Measurements from ENCODE around the gene CHPF2. TPM values are rescaled to one million over a fixed set of nuclear protein-coding genes. Genes with fewer than 3 reads are reported as not detected.

Gene CHPF2
- total and polyA plus RNA-seq, 2 experiments from 2014 or later, result 51.0 to 70.0 TPM

DNA sequence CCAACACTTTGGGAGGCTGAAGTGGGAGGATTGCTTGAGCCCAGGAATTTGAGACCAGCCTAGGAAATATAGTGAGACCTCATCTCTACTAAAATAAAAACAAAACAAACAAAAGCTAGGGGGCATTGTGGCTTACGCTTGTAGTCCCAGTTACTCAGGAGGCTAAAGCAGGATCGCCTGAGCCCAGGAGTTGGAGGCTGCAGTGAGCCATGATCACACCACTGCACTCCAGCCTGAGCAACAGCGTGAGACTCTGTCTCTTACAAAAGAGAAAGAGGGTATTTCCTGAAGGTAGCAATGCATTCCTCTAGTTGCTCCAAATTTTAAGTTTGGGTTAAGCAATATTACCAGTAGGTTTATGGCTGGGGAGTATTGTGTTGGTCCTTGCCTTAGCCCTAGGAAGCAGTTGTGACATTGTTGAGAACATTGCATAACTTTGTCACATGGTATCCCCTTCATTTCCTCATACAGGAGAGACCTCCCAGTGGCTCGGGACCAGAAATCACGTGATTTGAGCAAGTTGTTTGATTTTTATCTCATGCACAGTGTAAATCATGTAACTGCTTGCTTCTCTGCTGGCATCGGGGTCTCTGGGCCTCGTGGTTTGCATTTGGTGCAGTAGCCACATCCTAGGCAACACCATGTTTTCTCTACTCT lies 39.5 kb downstream of the CHPF2 start:
- no peak overlapping the region for H3K27ac ChIP-seq
- TF ChIP-seq, protein P1, sequence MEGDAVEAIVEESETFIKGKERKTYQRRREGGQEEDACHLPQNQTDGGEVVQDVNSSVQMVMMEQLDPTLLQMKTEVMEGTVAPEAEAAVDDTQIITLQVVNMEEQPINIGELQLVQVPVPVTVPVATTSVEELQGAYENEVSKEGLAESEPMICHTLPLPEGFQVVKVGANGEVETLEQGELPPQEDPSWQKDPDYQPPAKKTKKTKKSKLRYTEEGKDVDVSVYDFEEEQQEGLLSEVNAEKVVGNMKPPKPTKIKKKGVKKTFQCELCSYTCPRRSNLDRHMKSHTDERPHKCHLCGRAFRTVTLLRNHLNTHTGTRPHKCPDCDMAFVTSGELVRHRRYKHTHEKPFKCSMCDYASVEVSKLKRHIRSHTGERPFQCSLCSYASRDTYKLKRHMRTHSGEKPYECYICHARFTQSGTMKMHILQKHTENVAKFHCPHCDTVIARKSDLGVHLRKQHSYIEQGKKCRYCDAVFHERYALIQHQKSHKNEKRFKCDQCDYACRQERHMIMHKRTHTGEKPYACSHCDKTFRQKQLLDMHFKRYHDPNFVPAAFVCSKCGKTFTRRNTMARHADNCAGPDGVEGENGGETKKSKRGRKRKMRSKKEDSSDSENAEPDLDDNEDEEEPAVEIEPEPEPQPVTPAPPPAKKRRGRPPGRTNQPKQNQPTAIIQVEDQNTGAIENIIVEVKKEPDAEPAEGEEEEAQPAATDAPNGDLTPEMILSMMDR (IDR thresholded peaks at IDR 0.05; ENCODE audit: poor library complexity), result no peak
- no peak for TF ChIP-seq EZH2 (IDR thresholded peaks at IDR 0.05; ENCODE audit: borderline replicate concordance)
- TF ChIP-seq EZH2phosphoT487 (IDR thresholded peaks at IDR 0.05; ENCODE audit: low read depth, severe bottlenecking, unreplicated experiment), result no peak
- no peaks in the 10 kb centered on the region for H3K27me3 ChIP-seq
- H3K4me2 ChIP-seq, result no peak overlapping the region
- H3K36me3 ChIP-seq (replicated peaks; ENCODE audit: insufficient read depth, low read depth), result no peaks in the 10 kb centered on the region
- H3K9me2 ChIP-seq (replicated peaks; ENCODE audit: insufficient read depth), result no peaks in the 10 kb centered on the region
- H3K9me3 ChIP-seq (ENCODE audit: low read depth), result no peaks in the 10 kb centered on the region
- DNase-seq (ENCODE audit: low spot score), result peak; percentile 61
- 60% methylated on average over 7 of the region's 7 CpGs for WGBS (ENCODE audit: low lambda C conversion rate, missing lambda C conversion rate)
- no peaks in the 10 kb centered on the region for H4K20me1 ChIP-seq (ENCODE audit: insufficient read depth, poor library complexity, severe bottlenecking)
- no peak overlapping the region for H3K4me3 ChIP-seq
- H3K79me2 ChIP-seq, result no peaks in the 10 kb centered on the region
- no peak overlapping the region for H2AFZ ChIP-seq
- no peaks in the 10 kb centered on the region for H3K4me1 ChIP-seq (ENCODE audit: insufficient read depth)

GRCh38 chr7:151272405-151272804 lies 40.1 kb downstream of the CHPF2 start:
- Histone ChIP-seq H3K27ac (no peak overlapping the region), H3K4me3 (no peak overlapping the region), H3K79me2 (no peaks in the 10 kb centered on the region), H4K20me1 (ENCODE audit: insufficient read depth, poor library complexity, severe bottlenecking) (no peaks in the 10 kb centered on the region), H3K36me3 (replicated peaks; ENCODE audit: insufficient read depth, low read depth) (no peaks in the 10 kb centered on the region), H2AFZ (no peak overlapping the region), H3K4me1 (ENCODE audit: insufficient read depth) (no peaks in the 10 kb centered on the region), H3K27me3 (no peaks in the 10 kb centered on the region), H3K9me2 (replicated peaks; ENCODE audit: insufficient read depth) (no peaks in the 10 kb centered on the region), H3K9me3 (ENCODE audit: low read depth) (no peaks in the 10 kb centered on the region), H3K4me2 (no peak overlapping the region)
- 85% methylated on average over 10 of the region's 10 CpGs for WGBS (ENCODE audit: low lambda C conversion rate, missing lambda C conversion rate)
- no peak for DNase-seq (ENCODE audit: low spot score)
- TF ChIP-seq, protein P1 (IDR thresholded peaks at IDR 0.05; ENCODE audit: poor library complexity), result no peak
- TF ChIP-seq EZH2 (IDR thresholded peaks at IDR 0.05; ENCODE audit: borderline replicate concordance) (no peak), EZH2phosphoT487 (IDR thresholded peaks at IDR 0.05; ENCODE audit: low read depth, severe bottlenecking, unreplicated experiment) (no peak)

DNA sequence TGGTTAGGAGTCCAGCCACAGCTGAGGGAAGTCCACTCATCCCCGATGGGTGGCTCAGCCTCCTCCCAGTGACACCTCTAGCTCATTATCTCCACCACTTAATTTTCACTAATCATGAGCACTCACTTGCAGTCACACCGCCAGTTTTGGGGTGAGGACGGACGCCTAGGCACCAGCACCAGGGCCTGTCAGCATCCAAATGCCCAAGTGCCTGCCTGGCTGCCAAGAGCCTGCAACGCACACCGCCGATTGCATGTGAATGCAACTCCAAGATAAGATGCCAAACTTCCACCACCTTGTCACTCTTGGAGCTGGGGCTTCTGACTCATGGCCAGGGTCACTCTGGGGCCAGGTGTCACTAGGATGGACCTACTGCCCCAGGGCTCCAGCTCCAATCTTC lies 40.6 kb downstream of the CHPF2 start:
- Histone ChIP-seq H3K4me1 (ENCODE audit: insufficient read depth) (no peaks in the 10 kb centered on the region), H3K4me2 (no peak overlapping the region), H3K4me3 (no peak overlapping the region), H3K27ac (no peak overlapping the region), H3K9me3 (ENCODE audit: low read depth) (no peaks in the 10 kb centered on the region), H3K79me2 (no peaks in the 10 kb centered on the region), H2AFZ (no peak overlapping the region), H3K36me3 (replicated peaks; ENCODE audit: insufficient read depth, low read depth) (no peaks in the 10 kb centered on the region), H3K27me3 (no peaks in the 10 kb centered on the region), H3K9me2 (replicated peaks; ENCODE audit: insufficient read depth) (no peaks in the 10 kb centered on the region), H4K20me1 (ENCODE audit: insufficient read depth, poor library complexity, severe bottlenecking) (no peaks in the 10 kb centered on the region)
- no peak for DNase-seq (ENCODE audit: low spot score)
- WGBS (ENCODE audit: low lambda C conversion rate, missing lambda C conversion rate), result 94% methylated on average over 7 of the region's 7 CpGs
- TF ChIP-seq, protein P1 (IDR thresholded peaks at IDR 0.05; ENCODE audit: poor library complexity), result no peak
- TF ChIP-seq EZH2phosphoT487 (IDR thresholded peaks at IDR 0.05; ENCODE audit: low read depth, severe bottlenecking, unreplicated experiment) (no peak), EZH2 (IDR thresholded peaks at IDR 0.05; ENCODE audit: borderline replicate concordance) (no peak)
